Bone marrow (tissue), 2 donors: ENCODE data around the gene CARD11.
"Not testable (repeated sequence)": the region's sequence is repeated elsewhere in the genome, so short reads cannot be mapped to it uniquely, and the experiment has no call there.

Experiments used
- DNase-seq, 2 donors: peaks; one replicate each; lab custom pipeline; 2025; lab: John Stamatoyannopoulos, UW

Gene CARD11

DNA sequence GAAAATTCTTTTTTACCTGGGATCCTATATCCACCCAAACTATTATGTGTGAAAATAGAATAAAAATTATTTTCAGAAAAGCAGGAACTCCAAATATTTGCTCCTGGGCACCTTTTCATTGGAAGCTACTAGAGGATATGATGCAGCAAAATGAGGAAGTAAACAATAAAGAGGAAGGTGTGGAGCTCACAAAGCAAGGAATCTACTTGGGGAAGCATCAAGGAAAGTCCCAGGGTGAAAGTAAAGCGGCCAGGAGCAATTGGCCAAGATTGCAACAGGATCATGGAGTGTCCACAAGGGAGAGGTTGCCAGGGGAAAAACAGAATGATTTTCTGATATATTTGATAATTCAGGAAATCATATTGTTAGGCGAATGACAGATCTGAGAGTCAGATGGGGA, 80.8 kb downstream of the CARD11 start:
- DNase-seq = no peak

DNA sequence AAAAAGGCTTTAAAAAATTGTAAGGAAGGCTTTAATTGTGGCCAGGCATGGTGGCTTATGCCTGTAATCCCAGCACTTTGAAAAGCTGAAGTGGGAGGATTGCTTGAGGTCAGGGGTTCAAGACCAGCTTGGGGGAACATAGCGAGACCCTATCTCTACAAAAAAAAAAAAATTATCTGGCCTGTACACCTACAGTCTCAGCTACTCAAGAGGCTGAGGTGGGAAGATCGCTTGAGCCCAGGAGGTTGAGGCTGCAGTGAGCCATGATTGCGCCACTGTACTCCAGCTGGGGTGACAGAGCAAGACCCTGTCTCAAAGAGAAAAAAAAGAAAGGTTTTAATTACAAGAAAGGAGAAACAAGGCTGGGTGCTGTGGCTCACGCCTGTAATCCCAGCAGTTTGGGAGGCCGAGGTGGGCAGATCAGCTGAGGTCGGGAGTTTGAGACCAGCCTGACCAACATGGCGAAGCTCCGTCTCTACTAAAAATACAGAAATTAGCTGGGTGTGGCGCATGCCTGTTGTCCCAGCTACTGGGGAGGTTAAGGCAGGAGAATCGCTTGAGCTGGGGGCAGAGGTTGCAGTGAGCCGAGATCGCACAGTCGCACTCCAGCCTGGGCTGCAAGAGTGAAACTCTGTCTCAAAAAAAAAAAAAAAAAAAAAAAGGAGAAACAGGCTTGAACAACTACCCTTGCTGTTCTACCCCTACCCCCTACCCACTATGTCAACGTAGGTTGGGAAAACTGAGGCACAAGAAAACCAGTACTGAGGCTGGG, 83.7 kb downstream of the CARD11 start:
- no peak for DNase-seq

GRCh38 chr7:2959103-2959680, 84.5 kb downstream of the CARD11 start:
- DNase-seq = no peak

DNA sequence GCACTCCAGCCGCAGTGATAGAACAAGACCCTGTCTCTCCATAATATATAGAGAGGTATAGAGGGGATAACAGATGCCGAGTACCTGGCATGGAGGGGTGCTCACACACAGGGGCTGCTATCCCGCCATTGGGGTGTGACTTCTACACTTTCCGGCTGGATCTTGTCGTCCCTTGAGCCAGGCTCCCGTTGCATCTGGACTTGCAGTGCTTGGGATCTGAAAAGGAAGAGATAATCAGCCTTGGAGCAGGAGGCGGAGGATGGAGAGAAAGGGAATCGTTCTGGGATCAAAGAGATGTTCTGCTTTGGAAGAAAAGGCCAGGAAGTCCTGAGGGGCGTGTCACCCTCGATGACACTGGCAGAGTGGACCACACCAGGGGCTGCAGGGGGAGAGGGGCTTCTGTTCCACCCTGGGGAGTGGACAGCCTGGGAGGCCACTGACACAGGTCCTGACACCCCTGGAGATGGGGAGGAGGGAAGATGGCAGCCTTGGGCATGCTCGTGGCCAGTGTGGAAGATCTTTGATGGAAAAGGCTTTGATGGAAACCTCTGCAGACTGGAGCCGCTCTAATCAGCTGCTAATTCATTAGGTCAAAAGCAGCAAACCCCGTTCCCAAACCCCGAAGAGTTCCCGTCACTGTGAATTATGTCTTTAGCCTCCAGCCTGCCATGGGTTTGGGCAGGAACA, 85.1 kb downstream of the CARD11 start:
- no peak for DNase-seq

- DNase-seq = not testable (repeated sequence)
Observed at GRCh38 chr7:2957369-2957727, 86.3 kb downstream of the CARD11 start.

DNA sequence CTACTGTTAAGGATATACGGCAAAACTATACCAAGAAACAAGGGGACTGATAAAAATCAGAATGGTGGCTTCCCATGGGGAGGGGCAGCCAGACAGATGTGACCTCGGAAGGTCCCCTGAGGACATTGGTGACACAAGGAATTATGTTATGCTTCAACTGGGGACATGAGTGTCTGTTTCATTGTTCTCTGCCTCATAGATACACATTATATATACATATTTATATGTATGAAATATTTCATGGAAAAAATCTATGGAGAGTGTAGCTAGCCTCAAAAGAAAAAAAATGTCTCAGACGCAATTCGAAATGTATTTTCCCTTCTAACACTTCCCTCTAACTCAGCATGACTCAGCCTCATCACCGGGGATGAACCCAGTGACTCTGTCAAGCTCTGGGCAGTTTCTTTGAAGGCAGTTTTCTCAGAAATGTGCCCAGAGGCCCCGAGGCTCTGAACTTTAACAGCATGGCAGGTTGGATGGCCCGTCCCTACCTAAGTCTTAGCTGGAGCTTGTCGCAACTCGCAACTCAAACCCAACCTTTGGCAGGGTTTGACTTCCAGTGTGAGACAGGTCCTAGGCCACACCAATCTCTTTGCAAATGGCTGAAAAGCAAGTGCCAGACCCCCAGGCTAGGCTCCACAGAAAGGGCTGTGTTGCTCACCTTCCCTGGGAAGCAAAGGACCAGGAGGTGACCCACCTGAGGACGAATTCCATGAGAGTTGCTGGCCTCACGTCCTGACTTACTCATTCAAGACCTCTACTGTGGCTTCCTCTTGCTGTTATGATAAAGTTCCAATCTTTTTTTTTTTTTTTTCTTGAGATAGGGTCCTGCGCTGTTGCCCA, 86.9 kb downstream of the CARD11 start:
- DNase-seq = peak in 1 of 2 donors; percentile 78

GRCh38 chr7:2956076-2956475, 87.6 kb downstream of the CARD11 start:
- no peak for DNase-seq

DNA sequence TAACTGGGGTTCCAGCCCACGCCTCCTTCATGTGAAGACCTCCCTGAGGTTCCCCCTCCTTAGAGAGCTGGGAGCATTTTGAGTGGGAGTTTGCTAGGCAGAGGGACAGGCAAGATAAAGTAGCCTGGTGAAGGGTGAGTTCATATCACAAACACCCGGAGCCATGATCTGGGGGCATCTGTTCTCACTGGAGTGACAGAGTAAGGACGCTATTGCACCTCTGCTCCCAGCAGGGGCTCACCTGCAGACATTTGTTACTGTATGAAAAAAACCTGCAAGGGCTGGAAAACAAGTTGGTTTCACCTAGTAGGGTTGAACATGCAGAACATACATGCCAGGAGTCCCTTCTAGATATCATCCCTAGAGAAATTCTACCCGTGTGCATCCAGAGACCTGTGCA, 88.4 kb downstream of the CARD11 start:
- no peak for DNase-seq

GRCh38 chr7:2954433-2954853, 89.2 kb downstream of the CARD11 start:
- no peak for DNase-seq

GRCh38 chr7:2953588-2954407, 89.9 kb downstream of the CARD11 start:
- no peak for DNase-seq

DNA sequence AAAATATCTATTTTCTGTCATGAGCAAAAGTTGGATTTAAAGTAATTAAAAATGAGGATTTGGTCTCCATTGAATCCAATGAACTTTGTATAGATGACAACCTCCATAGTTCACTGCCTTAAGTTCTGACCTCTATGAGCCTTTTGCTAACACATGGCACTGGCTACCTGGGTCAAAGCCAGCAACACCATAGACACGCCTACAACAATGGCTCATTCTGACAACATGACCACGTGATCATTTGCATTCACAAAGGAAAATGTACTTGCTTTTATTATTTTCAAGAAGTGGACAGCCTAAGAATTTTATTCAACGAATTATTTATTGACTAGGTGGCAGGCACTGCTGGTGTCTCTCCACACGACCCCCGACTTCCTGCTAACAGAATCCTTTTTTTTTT, 90.6 kb downstream of the CARD11 start:
- no peak for DNase-seq

DNA sequence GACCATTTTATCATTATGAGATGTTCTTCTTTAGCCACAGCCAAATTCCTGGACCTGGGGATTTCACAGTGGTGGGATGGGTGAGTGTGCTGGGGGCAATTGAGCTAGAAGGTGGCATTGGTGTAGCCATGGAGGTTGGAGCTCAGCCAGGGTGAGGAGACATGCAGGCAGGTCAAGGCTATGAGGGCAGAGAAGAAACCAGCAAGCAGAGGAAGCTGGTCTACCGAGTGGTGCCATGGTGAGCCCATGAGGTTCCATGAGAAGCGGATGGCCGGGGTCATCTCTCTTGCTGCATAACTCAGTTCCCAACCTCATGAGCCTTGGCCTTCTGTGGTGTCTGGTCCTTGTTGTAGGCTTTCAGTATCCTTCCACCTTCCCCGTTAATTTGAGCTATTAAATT, 91.4 kb downstream of the CARD11 start:
- no peak for DNase-seq

- peak in 1 of 2 donors; percentile 61 for DNase-seq
Observed at GRCh38 chr7:2950578-2950977, 93.1 kb downstream of the CARD11 start.

GRCh38 chr7:2948749-2949148, 94.9 kb downstream of the CARD11 start:
- DNase-seq = no peak

- DNase-seq = no peak
Observed at GRCh38 chr7:2947058-2947780, 96.4 kb downstream of the CARD11 start.

- DNase-seq = no peak
Observed at GRCh38 chr7:2945171-2945570, 98.5 kb downstream of the CARD11 start.

GRCh38 chr7:2944739-2945138, 98.9 kb downstream of the CARD11 start:
- DNase-seq = no peak

- no peak for DNase-seq
Observed at GRCh38 chr7:2943851-2944601, 99.6 kb downstream of the CARD11 start.

DNA sequence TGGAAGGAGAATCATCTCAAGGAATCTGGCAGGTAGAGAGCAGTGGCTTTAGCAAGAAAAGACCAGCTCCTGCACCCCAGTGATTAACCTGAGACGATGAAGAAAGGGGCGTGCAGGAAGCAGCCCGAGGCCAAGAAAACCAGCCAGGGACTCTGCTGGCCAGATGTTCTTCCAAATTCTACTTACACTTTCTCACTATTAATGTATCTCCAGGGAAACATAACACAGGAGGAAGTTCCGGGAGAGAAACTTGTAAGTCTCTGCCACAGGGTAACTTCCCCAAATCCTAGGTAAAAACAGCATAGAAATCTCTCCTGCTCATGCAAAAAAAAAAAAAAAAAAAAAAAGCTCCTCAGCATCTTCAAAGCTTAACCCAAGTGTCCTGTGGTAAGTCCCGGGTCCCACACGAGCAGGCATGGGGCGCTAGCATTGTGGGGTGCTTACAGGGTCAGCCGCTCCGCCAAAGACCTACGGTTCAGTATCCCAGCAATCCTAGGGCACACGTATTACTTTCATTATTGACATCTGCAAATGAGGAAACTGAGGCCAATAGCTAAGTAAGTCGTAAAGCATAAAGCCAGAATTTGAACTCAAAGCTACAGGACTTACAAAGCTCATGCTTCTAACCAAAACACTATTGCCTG, 102.3 kb downstream of the CARD11 start:
- peak in 1 of 2 donors; percentile 76 for DNase-seq

DNA sequence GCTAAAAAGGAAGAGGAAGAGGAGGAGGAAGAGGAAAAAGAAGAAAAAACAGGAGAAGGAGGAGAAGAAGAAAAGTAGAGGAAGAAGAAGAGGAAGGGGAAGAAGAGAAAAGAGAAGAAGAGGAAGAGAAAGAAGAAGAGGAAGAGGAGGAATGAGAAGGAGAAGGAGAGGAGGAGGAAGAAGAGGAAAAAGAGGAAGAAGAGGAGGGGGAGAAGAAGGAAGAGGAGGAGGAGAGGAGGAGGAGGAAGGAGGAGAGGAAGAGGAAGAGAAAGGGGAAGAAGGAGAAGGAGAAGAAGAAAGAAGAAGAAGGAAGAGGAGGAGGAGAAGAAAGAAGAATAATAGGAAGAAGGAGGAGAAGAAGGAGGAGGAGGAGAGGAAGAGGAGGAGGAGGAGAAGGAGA, 103.2 kb downstream of the CARD11 start:
- DNase-seq = no peak
